Measurements from ENCODE around the gene IFIT3.

Gene IFIT3

GRCh38 chr10:89327803-89328441 lies at the start of gene IFIT3:
Gene IFIT3, plus strand, starts transcription at chr10:89327997. Its CDS starts 77 bp downstream, at chr10:89328074.
- TF ChIP-seq CTCF (IDR thresholded peaks at IDR 0.05; ENCODE audit: low read depth, low read length, missing control alignments), result no peak
- peak; percentile 87 for DNase-seq (ENCODE audit: extremely low read depth, low read depth)
- H3K4me3 ChIP-seq (replicated peaks; ENCODE audit: low read depth, low read length), result peak within 1 kb of the TSS; percentile 50

GRCh38 chr10:89278034-89278535 lies 49.7 kb upstream of the IFIT3 start:
- no peak for TF ChIP-seq CTCF (IDR thresholded peaks at IDR 0.05; ENCODE audit: low read depth, low read length, missing control alignments)
- peak; percentile 85 for DNase-seq (ENCODE audit: extremely low read depth, low read depth)
- no peak overlapping the region for H3K4me3 ChIP-seq (replicated peaks; ENCODE audit: low read depth, low read length)

- no peak for TF ChIP-seq CTCF (IDR thresholded peaks at IDR 0.05; ENCODE audit: low read depth, low read length, missing control alignments)
- no peak for DNase-seq (ENCODE audit: extremely low read depth, low read depth)
- no peak overlapping the region for H3K4me3 ChIP-seq (replicated peaks; ENCODE audit: low read depth, low read length)
Measured at GRCh38 chr10:89278900-89279392, 48.9 kb upstream of the IFIT3 start.

GRCh38 chr10:89279421-89279869 lies 48.4 kb upstream of the IFIT3 start:
- TF ChIP-seq CTCF (IDR thresholded peaks at IDR 0.05; ENCODE audit: low read depth, low read length, missing control alignments), result no peak
- no peak overlapping the region for H3K4me3 ChIP-seq (replicated peaks; ENCODE audit: low read depth, low read length)
- no peak for DNase-seq (ENCODE audit: extremely low read depth, low read depth)

- DNase-seq (ENCODE audit: extremely low read depth, low read depth), result no peak
- H3K4me3 ChIP-seq (replicated peaks; ENCODE audit: low read depth, low read length), result no peak overlapping the region
- TF ChIP-seq CTCF (IDR thresholded peaks at IDR 0.05; ENCODE audit: low read depth, low read length, missing control alignments), result no peak
Measured at GRCh38 chr10:89280508-89280907, 47.3 kb upstream of the IFIT3 start.

GRCh38 chr10:89281606-89282395 lies 46.0 kb upstream of the IFIT3 start:
- no peak for DNase-seq (ENCODE audit: extremely low read depth, low read depth)
- H3K4me3 ChIP-seq (replicated peaks; ENCODE audit: low read depth, low read length), result no peak overlapping the region
- TF ChIP-seq CTCF (IDR thresholded peaks at IDR 0.05; ENCODE audit: low read depth, low read length, missing control alignments), result no peak

Data from HFF-Myc (cell line).